Esophagus squamous epithelium (tissue), 4 donors: ENCODE measurements around the gene STARD13.

Experiments used
- POLR2A ChIP-seq, 4 donors: fragments of 450-650 bp; IDR thresholded peaks; one replicate each; pipeline ENCODE4 v1.6.1; 2017; ENCODE audit warnings: antibody characterized with exemption in 4 of 4, mild to moderate bottlenecking in 4 of 4, moderate library complexity in 3 of 4
- TF ChIP-seq, protein P1 (sequence below), 6 experiments: fragments of 450-650 bp in 4 of 6; fragments of 200-600 bp in 2 of 6; sonication (generic) in 2 of 6; IDR thresholded peaks; one replicate each; pipeline ENCODE4 v1.5.1; 2016 to 2019; ENCODE audit warnings: antibody characterized with exemption in 6 of 6, mild to moderate bottlenecking in 4 of 6, moderate library complexity in 4 of 6

DNA sequence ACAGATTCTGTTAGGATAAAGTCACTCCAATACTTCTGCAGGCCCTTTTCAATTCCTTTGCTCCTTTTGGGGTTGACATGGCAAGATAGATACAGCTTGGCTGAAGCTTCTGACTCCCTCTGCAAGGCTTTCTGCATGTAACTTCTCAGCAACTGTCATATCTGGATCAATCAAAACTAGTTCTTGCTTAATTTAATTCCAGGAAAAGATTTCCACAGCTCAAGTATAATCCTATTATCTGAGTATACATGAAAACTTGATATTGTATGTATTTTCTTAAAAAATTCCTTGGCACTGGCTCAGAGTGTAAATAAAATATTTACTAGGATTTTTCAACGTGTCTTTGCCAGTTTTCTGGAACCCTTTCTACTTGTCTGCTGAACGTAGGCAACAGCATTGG, 109.6 kb downstream of the STARD13 start:
- TF ChIP-seq, protein P1, sequence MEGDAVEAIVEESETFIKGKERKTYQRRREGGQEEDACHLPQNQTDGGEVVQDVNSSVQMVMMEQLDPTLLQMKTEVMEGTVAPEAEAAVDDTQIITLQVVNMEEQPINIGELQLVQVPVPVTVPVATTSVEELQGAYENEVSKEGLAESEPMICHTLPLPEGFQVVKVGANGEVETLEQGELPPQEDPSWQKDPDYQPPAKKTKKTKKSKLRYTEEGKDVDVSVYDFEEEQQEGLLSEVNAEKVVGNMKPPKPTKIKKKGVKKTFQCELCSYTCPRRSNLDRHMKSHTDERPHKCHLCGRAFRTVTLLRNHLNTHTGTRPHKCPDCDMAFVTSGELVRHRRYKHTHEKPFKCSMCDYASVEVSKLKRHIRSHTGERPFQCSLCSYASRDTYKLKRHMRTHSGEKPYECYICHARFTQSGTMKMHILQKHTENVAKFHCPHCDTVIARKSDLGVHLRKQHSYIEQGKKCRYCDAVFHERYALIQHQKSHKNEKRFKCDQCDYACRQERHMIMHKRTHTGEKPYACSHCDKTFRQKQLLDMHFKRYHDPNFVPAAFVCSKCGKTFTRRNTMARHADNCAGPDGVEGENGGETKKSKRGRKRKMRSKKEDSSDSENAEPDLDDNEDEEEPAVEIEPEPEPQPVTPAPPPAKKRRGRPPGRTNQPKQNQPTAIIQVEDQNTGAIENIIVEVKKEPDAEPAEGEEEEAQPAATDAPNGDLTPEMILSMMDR (IDR thresholded peaks at IDR 0.05), result no peak
- TF ChIP-seq POLR2A (IDR thresholded peaks at IDR 0.05), result no peak
